GM18498 (cell line): ENCODE results near the gene MRPS15.
"Not testable (repeated sequence)": the region's sequence is repeated elsewhere in the genome, so short reads cannot be mapped to it uniquely, and the experiment has no call there.

Experiments
- ATAC-seq: cut with Tn5 transposase; IDR thresholded peaks from one replicate; pipeline ENCODE4 v1.9.1; 2021; ENCODE audit warnings: mild to moderate bottlenecking, moderate library complexity; ENCODE audit not compliant: unreplicated experiment

Gene MRPS15

DNA sequence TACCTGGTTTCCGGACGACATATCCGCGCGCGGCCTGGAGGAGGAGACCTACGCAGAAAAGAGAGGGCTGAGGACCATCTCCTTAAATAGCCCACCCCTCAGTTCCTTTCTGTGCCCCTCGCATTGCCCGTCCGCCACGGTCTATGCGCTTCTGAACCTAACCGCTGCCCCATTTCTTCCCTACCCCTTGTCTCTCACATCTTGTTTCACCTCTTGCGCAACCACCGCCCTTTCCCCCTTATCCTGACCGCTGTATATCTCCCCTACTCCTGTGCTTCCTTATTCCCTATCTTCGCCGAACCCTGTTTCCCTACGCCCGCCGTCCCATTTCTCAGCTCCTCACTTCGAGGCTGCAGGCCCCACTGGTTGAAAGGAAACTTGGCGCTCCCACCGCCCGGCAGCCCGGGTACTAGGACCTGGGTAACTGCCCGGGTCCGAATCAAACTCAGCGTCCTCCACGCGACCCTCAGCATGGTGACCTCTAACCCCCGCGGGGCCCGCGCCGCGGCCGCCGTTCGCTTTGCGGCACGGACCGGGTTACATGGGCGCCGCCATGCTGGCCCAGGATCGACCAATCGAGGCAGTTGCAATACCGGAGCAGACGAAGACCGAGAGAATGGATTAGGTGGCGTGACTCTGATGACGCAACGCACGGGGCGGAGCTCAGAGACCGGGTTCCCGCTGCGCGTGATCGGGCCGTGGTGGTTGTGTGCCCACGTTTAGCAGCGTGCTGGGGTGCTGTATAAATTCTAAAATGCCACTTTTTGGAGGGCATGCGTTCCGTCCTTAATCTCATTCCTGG, at the start of gene MRPS15:
MRPS15 (minus strand) TSS at position 582 of the 802 bp plus-strand sequence; CDS start at position 473, 109 bp downstream.
- peak; percentile 87 for ATAC-seq

DNA sequence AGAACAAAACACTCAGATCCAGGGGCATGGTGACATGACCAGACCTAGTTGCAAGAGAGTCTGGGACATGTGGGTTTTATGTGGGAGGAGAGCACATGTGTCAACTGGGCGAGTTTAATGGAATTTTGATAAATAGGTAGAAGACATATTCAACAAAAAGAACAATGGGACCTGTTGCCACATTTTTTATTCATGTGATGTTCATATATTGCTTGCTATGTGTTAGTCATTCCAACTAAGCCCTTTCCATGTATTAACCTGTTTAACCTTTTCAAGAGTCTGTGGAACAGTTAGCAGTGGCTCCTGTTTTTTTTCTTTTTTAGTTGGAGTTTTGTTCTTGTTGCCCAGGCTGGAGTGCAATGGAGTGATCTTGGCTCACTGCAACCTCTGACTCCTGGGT, 48.7 kb upstream of the MRPS15 start:
- ATAC-seq = no peak

DNA sequence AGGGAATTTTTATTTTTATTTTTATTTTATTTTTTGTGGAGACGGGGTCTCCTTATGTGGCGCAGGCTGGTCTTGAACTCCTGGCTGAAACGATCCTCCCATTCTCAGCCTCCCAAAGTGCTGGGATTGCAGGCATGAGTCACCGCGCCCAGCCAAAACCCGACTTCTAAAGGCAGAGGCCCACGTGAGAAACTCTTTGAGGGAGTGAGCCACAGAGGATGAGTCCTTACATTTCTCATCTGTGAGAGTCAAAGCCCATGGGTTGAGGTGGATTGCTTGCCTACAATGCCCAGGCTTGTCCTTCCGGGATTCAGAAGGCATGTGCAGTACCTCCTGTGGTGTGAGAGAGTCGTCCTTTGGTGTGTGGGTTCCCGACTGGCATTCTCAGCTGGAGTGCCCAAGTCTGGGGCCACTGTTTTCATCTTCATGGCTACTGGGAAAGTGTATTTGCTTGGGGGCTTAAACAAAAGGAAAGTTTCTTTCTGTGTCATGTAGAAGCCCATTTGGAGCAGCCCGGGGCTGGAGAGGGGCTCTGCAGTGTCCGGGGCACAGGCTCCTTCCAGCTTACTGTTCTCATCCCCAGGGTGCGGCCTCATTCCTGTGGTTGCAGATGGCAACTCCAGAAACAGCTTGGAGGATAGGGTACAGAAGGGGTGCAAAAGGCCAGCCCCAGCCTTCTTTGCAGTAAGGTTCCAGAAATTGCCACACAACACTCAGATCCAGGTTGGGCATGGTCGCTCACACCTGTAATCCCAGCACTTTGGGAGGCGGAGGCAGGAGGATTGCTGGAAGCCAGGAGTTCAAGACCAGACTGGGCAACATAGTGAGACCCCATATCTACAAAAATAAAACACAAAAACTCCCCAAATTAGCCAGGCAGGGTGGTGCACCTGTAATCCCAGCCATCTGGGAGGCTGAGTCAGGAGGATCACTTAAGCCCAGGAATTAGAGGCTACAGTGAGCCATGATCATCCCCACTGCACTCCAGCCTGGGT, 47.9 kb upstream of the MRPS15 start:
- no peak for ATAC-seq

DNA sequence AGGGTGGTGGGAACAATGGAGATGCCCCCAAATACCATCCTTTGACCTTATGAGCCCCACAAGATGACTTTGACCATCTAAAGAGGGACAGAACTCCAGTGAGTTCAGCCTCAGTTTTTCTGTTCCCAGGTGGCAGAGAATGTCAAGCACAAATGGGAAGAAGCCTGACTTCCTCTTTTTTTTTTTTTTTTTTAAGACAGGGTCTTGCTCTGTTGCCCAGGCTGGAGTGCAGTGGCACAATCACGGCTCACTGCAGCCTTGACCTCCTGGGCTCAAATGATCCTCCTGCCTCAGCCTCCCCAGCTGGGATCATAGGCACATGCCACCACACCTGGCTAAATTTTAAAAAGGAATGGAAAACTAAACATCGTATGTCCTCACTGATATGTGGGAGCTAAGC, 47.0 kb upstream of the MRPS15 start:
- ATAC-seq = not testable (repeated sequence)

GRCh38 chr1:36510418-36510817, 46.2 kb upstream of the MRPS15 start:
- no peak for ATAC-seq

GRCh38 chr1:36508257-36508656, 44.1 kb upstream of the MRPS15 start:
- no peak for ATAC-seq

- ATAC-seq = no peak
Observed at GRCh38 chr1:36506276-36506920, 42.2 kb upstream of the MRPS15 start.

GRCh38 chr1:36503733-36504132, 39.5 kb upstream of the MRPS15 start:
- ATAC-seq = no peak

DNA sequence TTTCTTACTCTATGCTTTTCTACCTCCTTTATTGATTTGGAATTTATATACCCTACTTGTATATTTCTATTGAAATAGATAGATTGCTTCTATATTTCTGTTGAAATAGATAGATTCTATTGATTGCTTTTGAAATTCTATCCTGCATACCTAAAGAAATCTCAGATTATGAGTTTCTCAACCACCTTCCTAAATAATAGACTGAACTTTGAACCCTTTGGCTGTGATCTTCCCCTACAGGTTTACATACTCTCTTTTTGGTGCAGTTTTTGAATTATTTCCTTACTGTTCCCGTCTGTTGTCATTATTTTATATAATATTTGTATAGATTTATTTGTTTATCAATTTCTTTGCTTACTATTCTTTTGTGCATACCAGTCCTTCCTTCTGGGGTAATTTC, 39.0 kb upstream of the MRPS15 start:
- ATAC-seq = no peak

GRCh38 chr1:36502616-36503015, 38.4 kb upstream of the MRPS15 start:
- ATAC-seq = no peak

GRCh38 chr1:36501911-36502310, 37.7 kb upstream of the MRPS15 start:
- ATAC-seq = not testable (repeated sequence)

- ATAC-seq = no peak
Observed at GRCh38 chr1:36497207-36497606, 33.0 kb upstream of the MRPS15 start.

- no peak for ATAC-seq
Observed at GRCh38 chr1:36494971-36495370, 30.8 kb upstream of the MRPS15 start.

- ATAC-seq = no peak
Observed at GRCh38 chr1:36493524-36493923, 29.3 kb upstream of the MRPS15 start.

DNA sequence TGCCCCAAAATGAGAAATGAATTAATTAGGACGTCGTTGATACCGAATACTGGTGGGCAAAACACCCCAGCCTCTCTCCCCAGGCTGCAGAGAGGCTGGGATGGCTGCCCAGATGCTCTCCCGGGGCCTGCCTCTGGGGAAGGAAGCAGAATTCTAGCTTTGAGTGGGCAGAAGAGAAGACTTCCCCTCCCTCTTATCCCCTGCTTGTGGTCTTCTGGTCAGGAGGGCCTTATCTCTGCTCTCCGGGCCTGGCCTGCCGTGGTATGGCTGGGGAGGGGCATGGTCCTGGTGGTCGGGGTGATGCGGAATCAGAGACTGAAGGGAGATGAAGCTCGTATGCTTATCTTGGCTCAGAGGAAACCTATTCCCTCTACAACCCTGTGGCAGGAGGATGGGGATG, 28.3 kb upstream of the MRPS15 start:
- no peak for ATAC-seq

DNA sequence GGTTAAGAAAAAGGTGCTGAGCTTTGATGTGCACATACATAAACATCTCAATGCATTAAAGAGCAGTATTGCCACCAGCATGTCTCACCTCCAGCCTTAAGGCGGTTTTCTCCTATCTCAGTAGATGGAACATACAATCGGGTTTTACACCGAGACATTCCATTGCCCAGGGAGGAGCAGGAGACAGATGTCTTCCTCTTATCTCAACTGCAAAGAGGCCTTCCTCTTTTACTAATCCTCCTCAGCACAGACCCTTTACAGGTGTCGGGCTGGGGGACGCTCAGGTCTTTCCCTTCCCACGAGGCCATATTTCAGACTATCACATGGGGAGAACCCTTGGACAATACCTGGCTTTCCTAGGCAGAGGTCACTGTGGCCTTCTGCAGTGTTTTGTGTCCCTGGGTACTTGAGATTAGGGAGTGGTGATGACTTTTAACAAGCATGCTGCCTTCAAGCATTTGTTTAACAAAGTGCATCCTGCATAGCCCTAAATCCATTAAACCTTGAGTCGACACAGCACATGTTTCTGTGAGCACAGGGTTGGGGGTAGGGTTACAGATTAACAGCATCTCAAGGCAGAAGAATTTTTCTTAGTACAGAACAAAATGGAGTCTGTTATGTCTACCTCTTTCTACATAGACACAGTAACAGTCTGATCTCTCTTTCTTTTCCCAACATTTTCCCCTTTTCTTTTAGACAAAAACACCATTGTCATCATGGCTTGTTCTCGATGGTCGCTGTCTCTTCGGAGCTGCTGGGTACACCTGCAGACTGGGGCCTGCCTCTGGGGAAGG, 25.3 kb upstream of the MRPS15 start:
- ATAC-seq = not testable (repeated sequence)

DNA sequence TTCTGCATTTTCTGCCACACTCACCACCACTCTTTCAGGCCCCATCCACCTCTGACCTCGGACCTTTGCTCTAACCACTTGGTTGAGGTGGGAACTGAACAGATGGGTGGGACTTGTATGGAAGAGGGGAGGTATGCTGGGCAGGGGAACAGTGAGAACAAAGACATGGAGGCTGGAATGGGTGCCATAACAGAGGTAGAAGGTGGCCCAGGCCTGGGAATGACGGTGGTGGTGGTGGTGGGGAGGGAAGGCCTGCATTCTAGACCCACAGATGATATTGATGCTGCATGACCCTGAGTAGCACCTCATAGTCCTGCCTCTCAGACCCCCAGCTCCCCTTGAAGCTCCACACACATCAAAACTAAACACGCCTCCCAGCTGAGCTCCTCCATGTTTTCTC, 23.7 kb upstream of the MRPS15 start:
- no peak for ATAC-seq

GRCh38 chr1:36487336-36487725, 23.1 kb upstream of the MRPS15 start:
- ATAC-seq = not testable (repeated sequence)

- ATAC-seq = no peak
Observed at GRCh38 chr1:36486439-36487335, 22.5 kb upstream of the MRPS15 start.

- ATAC-seq = no peak
Observed at GRCh38 chr1:36486093-36486438, 21.9 kb upstream of the MRPS15 start.
